Embryonic facial prominence (tissue), 1 donor: Measurements from ENCODE around the gene PRF1.
"Not testable (repeated sequence)": the region's sequence is repeated elsewhere in the genome, so short reads cannot be mapped to it uniquely, and the experiment has no call there.

ENCODE experiments used
- DNase-seq: peaks from one replicate; pipeline ENCODE4 v3.0.0-alpha.2; 2016; ENCODE audit errors: extremely low spot score

PRF1 gene

GRCh38 chr10:70602665-70603448 lies at the start of gene PRF1:
Gene PRF1, minus strand, starts transcription at chr10:70602741. Its CDS starts 1,839 bp downstream, at chr10:70600902.
- no peak for DNase-seq

GRCh38 chr10:70651661-70652060 lies 49.1 kb upstream of the PRF1 start:
- no peak for DNase-seq

GRCh38 chr10:70650718-70651117 lies 48.2 kb upstream of the PRF1 start:
- no peak for DNase-seq

- no peak for DNase-seq
Observed at GRCh38 chr10:70650104-70650503, 47.6 kb upstream of the PRF1 start.

- DNase-seq, result no peak
Observed at GRCh38 chr10:70649526-70649925, 47.0 kb upstream of the PRF1 start.

- DNase-seq, result no peak
Observed at GRCh38 chr10:70648427-70648826, 45.9 kb upstream of the PRF1 start.

- no peak for DNase-seq
Observed at GRCh38 chr10:70647086-70647485, 44.5 kb upstream of the PRF1 start.

- DNase-seq, result not testable (repeated sequence)
Observed at GRCh38 chr10:70644959-70645358, 42.4 kb upstream of the PRF1 start.

GRCh38 chr10:70643272-70643671 lies 40.7 kb upstream of the PRF1 start:
- DNase-seq, result not testable (repeated sequence)

GRCh38 chr10:70639640-70640383 lies 37.3 kb upstream of the PRF1 start:
- DNase-seq, result not testable (repeated sequence)

- DNase-seq, result not testable (repeated sequence)
Observed at GRCh38 chr10:70634515-70634914, 32.0 kb upstream of the PRF1 start.

GRCh38 chr10:70634011-70634410 lies 31.5 kb upstream of the PRF1 start:
- no peak for DNase-seq

GRCh38 chr10:70631735-70632134 lies 29.2 kb upstream of the PRF1 start:
- DNase-seq, result not testable (repeated sequence)

- DNase-seq, result no peak
Observed at GRCh38 chr10:70629338-70629737, 26.8 kb upstream of the PRF1 start.

- no peak for DNase-seq
Observed at GRCh38 chr10:70626056-70626455, 23.5 kb upstream of the PRF1 start.

- no peak for DNase-seq
Observed at GRCh38 chr10:70622981-70623844, 20.7 kb upstream of the PRF1 start.

- no peak for DNase-seq
Observed at GRCh38 chr10:70622541-70622940, 20.0 kb upstream of the PRF1 start.

GRCh38 chr10:70621503-70622078 lies 19.1 kb upstream of the PRF1 start:
- no peak for DNase-seq

GRCh38 chr10:70620020-70620289 lies 17.4 kb upstream of the PRF1 start:
- DNase-seq, result no peak

GRCh38 chr10:70619271-70620019 lies 16.9 kb upstream of the PRF1 start:
- no peak for DNase-seq

- no peak for DNase-seq
Observed at GRCh38 chr10:70618663-70619062, 16.1 kb upstream of the PRF1 start.
